ENCODE measurements around the gene CCDC107.
A peak's percentile ranks its signal among the peaks of the same experiment; 100 is the strongest.
"Not testable (repeated sequence)": the region's sequence is repeated elsewhere in the genome, so short reads cannot be mapped to it uniquely, and the experiment has no call there.

Gene CCDC107

GRCh38 chr9:35636877-35637246 lies 21.2 kb upstream of the CCDC107 start:
- FAIRE-seq; DNase-seq (ENCODE audit: insufficient read length, low spot score): not testable (repeated sequence)

- DNase-seq (ENCODE audit: insufficient read length, low spot score); FAIRE-seq: not testable (repeated sequence)
Measured at GRCh38 chr9:35637427-35637955, 20.6 kb upstream of the CCDC107 start.

- not testable (repeated sequence) for DNase-seq (ENCODE audit: insufficient read length, low spot score); FAIRE-seq
Measured at GRCh38 chr9:35638751-35639150, 19.3 kb upstream of the CCDC107 start.

- DNase-seq (ENCODE audit: insufficient read length, low spot score); FAIRE-seq: not testable (repeated sequence)
Measured at GRCh38 chr9:35639225-35639624, 18.9 kb upstream of the CCDC107 start.

- no peak for DNase-seq (ENCODE audit: insufficient read length, low spot score)
- no peak for FAIRE-seq
Measured at GRCh38 chr9:35639631-35640030, 18.5 kb upstream of the CCDC107 start.

- not testable (repeated sequence) for DNase-seq (ENCODE audit: insufficient read length, low spot score); FAIRE-seq
Measured at GRCh38 chr9:35640431-35640830, 17.7 kb upstream of the CCDC107 start.

- FAIRE-seq; DNase-seq (ENCODE audit: insufficient read length, low spot score): not testable (repeated sequence)
Measured at GRCh38 chr9:35641478-35641877, 16.6 kb upstream of the CCDC107 start.

GRCh38 chr9:35643046-35643445 lies 15.0 kb upstream of the CCDC107 start:
- no peak for FAIRE-seq
- no peak for DNase-seq (ENCODE audit: insufficient read length, low spot score)

GRCh38 chr9:35645736-35646135 lies 12.4 kb upstream of the CCDC107 start:
- not testable (repeated sequence) for FAIRE-seq; DNase-seq (ENCODE audit: insufficient read length, low spot score)

- DNase-seq (ENCODE audit: insufficient read length, low spot score) (no peak), FAIRE-seq (no peak)
Measured at GRCh38 chr9:35646153-35646532, 11.9 kb upstream of the CCDC107 start.

- DNase-seq (ENCODE audit: insufficient read length, low spot score) (peak; percentile 77), FAIRE-seq (no peak)
Measured at GRCh38 chr9:35646533-35647265, 11.4 kb upstream of the CCDC107 start.

- no peak for FAIRE-seq
- no peak for DNase-seq (ENCODE audit: insufficient read length, low spot score)
Measured at GRCh38 chr9:35649431-35650340, 8.4 kb upstream of the CCDC107 start.

GRCh38 chr9:35650341-35651158 lies 7.5 kb upstream of the CCDC107 start, which contains the start of gene SIT1:
TSS of gene SIT1 (minus strand) at chr9:35650931. CDS start at chr9:35650853, 78 bp downstream.
- DNase-seq (ENCODE audit: insufficient read length, low spot score) (no peak), FAIRE-seq (no peak)

GRCh38 chr9:35651956-35652828 lies 5.9 kb upstream of the CCDC107 start:
- no peak for DNase-seq (ENCODE audit: insufficient read length, low spot score)
- no peak for FAIRE-seq

- DNase-seq (ENCODE audit: insufficient read length, low spot score) (no peak), FAIRE-seq (no peak)
Measured at GRCh38 chr9:35652829-35653209, 5.3 kb upstream of the CCDC107 start.

GRCh38 chr9:35653611-35654010 lies 4.5 kb upstream of the CCDC107 start:
- FAIRE-seq: no peak

GRCh38 chr9:35656348-35656747 lies 1.7 kb upstream of the CCDC107 start:
- DNase-seq (ENCODE audit: insufficient read length, low spot score): no peak
- FAIRE-seq: no peak

More at GRCh38 chr9:35653611-35654010, 4.5 kb upstream of the CCDC107 start:
- DNase-seq (ENCODE audit: insufficient read length, low spot score): no peak

GRCh38 chr9:35656831-35657545 lies 1.1 kb upstream of the CCDC107 start:
- no peak for FAIRE-seq
- no peak for DNase-seq (ENCODE audit: insufficient read length, low spot score)
